Measurements from ENCODE around the gene C12orf57.

Gene C12orf57

DNA sequence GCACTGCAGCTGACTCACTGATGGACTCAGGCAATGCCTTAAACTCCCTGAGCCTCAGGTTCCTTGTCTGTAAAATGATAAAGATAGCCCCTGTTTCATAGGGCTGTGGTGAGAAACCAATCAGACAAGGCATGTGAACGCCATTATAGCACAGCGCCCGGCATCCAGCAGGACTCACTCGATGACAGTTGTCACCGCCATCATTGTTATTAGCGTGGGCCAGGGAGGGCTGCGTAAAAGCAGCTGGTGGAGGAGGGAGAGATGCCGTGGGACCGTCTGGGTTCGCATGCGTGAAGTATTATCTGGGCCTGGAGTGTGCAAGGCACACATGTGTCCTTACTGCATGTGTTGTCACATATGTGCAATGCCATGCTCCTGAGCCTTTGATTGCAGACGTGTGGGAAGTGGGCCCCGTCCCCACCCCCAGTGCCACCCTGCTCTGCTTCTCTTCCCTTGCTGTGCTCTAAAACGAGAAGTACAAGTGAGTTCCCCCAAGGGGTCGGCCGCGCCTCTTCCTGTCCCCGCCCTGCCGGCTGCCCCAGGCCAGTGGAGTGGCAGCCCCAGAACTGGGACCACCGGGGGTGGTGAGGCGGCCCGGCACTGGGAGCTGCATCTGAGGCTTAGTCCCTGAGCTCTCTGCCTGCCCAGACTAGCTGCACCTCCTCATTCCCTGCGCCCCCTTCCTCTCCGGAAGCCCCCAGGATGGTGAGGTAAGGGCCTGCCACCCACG, 7.2 kb downstream of the C12orf57 start, which contains the start of gene PTPN6:
Gene PTPN6, plus strand, starts transcription at position 546 of the 730 bp plus-strand sequence. Its CDS starts 157 bp downstream, at position 703.
- no peak for DNase-seq
- no peaks in the 10 kb centered on the region for H3K36me3 ChIP-seq
- TF ChIP-seq, protein P1, sequence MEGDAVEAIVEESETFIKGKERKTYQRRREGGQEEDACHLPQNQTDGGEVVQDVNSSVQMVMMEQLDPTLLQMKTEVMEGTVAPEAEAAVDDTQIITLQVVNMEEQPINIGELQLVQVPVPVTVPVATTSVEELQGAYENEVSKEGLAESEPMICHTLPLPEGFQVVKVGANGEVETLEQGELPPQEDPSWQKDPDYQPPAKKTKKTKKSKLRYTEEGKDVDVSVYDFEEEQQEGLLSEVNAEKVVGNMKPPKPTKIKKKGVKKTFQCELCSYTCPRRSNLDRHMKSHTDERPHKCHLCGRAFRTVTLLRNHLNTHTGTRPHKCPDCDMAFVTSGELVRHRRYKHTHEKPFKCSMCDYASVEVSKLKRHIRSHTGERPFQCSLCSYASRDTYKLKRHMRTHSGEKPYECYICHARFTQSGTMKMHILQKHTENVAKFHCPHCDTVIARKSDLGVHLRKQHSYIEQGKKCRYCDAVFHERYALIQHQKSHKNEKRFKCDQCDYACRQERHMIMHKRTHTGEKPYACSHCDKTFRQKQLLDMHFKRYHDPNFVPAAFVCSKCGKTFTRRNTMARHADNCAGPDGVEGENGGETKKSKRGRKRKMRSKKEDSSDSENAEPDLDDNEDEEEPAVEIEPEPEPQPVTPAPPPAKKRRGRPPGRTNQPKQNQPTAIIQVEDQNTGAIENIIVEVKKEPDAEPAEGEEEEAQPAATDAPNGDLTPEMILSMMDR (IDR thresholded peaks at IDR 0.05; ENCODE audit: low read depth, low read length): no peak
- H3K4me3 ChIP-seq (ENCODE audit: low read depth, low read length): no peak within 1 kb of the TSS
- H3K4me1 ChIP-seq: no peaks in the 10 kb centered on the region
- no peaks in the 10 kb centered on the region for H3K27me3 ChIP-seq
- no peaks in the 10 kb centered on the region for H3K9me3 ChIP-seq

DNA sequence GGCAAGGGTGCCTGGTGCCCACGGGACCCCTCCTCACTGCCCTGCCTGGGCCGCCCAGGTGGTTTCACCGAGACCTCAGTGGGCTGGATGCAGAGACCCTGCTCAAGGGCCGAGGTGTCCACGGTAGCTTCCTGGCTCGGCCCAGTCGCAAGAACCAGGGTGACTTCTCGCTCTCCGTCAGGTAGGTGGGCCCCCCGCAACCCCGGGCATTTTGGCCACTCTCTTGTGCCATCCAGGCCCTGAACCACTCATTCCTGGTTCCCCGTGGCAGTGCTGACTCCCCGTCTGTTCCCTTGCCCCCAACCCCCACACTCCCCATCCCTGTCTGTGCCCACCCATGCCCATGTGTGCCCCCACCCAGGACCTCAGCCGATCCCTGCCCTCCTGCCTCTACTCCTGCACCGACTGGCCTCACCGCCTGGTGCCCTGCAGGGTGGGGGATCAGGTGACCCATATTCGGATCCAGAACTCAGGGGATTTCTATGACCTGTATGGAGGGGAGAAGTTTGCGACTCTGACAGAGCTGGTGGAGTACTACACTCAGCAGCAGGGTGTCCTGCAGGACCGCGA, 7.8 kb downstream of the C12orf57 start:
- TF ChIP-seq, protein P1 (IDR thresholded peaks at IDR 0.05; ENCODE audit: low read depth, low read length): no peak
- no peaks in the 10 kb centered on the region for H3K27me3 ChIP-seq
- no peak for DNase-seq
- no peak overlapping the region for H3K4me3 ChIP-seq (ENCODE audit: low read depth, low read length)
- no peaks in the 10 kb centered on the region for H3K9me3 ChIP-seq
- no peaks in the 10 kb centered on the region for H3K36me3 ChIP-seq
- no peaks in the 10 kb centered on the region for H3K4me1 ChIP-seq

DNA sequence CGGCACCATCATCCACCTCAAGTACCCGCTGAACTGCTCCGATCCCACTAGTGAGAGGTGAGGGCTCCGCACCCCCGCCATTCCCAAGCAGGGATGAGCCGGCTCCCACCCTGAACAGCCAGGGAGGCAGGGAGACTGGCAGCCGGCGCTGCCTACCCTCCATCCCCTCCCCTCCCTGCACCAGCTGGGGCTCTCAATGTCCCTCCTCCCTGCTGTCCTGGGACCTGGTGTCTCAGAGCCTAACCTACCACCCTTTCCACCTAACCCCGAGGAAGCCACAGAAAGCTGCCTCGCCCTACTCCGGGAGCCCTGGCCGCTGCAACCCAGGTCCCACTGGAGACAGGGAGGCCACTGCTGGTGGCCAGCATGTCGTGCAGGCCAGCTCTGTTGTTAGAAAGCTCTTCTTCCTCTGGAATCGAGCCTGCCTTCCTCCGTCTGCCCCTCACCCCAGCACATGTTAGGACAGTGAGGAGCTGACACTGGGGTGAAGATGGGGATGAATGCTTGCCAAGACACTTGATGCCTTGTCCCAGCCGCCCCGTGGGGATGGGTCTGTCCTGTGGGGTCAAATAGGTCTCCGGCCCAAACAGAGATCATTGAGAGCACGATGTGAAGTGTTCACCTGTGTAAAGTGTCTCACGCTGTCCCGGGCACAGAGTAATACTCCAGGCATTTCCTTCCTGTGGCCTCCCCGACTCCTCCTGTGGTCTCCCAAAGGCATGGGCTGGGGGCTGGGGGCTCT, 8.5 kb downstream of the C12orf57 start:
- Histone ChIP-seq H3K4me3 (ENCODE audit: low read depth, low read length) (no peak overlapping the region), H3K4me1 (no peaks in the 10 kb centered on the region), H3K36me3 (no peaks in the 10 kb centered on the region), H3K27me3 (no peaks in the 10 kb centered on the region), H3K9me3 (no peaks in the 10 kb centered on the region)
- TF ChIP-seq, protein P1 (IDR thresholded peaks at IDR 0.05; ENCODE audit: low read depth, low read length): no peak
- DNase-seq: no peak

DNA sequence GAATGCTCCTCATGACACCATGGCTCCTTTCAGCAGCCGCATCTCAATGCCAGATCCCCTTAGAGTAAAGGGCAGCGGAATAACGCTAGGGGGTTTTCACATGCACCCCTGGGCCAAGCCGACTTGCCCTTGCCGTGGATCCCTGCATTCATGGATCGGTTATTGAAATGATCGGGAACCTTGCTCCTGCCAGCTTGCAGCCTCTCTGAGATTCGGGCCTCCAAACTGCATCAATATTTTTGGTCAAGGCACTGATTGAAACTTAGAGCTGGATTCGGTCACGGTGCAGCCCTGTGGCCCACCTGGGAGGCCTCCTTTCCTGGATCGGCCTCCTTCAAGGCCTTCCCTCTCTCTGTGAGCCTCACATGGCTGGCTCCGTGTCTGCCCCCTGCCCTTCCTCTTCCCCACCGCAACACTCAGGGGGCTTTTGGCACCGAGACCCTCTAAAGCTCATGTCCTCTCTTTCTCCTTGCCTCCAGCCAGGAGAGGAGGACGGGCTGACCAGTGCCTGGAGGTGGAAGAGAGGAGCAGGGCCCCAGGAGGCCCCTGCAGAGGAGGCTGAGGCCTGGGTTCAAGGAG, 9.1 kb downstream of the C12orf57 start:
- no peaks in the 10 kb centered on the region for H3K27me3 ChIP-seq

DNA sequence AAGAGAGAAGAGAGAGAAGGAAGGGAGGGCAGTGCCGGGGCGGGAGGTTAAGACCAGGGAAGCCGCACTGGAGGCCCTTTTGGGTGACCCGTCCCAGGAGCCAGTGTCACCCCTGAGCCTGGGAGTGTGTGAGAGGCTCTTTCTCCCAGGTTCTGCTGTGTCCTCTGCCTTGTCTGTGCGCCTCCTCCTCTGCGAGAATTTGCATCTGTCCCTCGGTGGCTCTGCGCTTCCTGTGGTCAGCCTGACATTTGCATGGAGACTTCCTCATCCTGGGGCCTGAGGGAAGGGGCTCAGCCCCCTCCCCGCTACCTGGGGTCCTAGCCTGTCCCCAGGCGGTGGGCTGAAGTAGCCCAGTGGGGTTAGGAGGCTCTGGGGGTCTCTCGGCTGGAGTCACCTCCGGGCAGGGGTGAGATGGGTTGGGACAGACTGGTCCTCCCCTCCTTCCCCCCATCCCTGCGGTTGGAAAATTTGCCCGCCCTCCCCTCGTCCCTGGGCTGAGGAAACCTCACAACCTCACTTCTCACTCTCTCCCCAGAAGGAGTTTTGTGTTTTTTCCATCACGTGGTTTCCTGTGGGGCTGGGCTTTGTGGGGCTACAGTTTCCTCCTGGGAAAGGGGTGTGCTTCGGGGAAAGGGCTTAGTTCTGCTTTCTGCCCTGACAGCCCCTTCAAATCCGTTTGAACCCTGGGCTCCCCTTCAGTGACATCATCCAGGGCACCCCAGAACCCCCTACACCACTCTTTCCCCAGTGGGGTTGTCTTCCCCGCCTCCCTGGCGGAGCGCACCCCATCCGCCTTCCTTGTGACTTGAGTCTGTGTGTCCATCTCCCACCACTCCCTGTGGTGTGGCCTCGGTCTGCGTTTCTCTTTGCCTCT, 9.9 kb downstream of the C12orf57 start:
- TF ChIP-seq, protein P1 (IDR thresholded peaks at IDR 0.05; ENCODE audit: low read depth, low read length): no peak
- Histone ChIP-seq H3K27me3 (no peaks in the 10 kb centered on the region), H3K4me1 (no peaks in the 10 kb centered on the region), H3K4me3 (ENCODE audit: low read depth, low read length) (no peak overlapping the region), H3K9me3 (no peaks in the 10 kb centered on the region), H3K36me3 (no peaks in the 10 kb centered on the region)
- DNase-seq: no peak

More for the DNA sequence above, 9.1 kb downstream of the C12orf57 start:
- TF ChIP-seq, protein P1 (IDR thresholded peaks at IDR 0.05; ENCODE audit: low read depth, low read length): no peak
- DNase-seq: no peak
- H3K4me3 ChIP-seq (ENCODE audit: low read depth, low read length): no peak overlapping the region
- H3K36me3 ChIP-seq: no peaks in the 10 kb centered on the region
- no peaks in the 10 kb centered on the region for H3K4me1 ChIP-seq
- H3K9me3 ChIP-seq: no peaks in the 10 kb centered on the region
